SK-N-SH (cell line): ENCODE measurements around the gene ZSCAN21. TPM values are rescaled to one million over a fixed set of nuclear protein-coding genes. Genes with fewer than 3 reads are reported as not detected.

Experiments used
- CTCF ChIA-PET: fragments of 300-600, 350-600 bp; formaldehyde crosslinking; extraction: SDS; loops from one replicate; lab custom pipeline; 2021; lab: Yijun Ruan, JAX
- POLR2A ChIA-PET: fragments of 350-600 bp; sonication (Branson Sonifier 250); formaldehyde crosslinking; extraction: SDS; loops from one replicate; lab custom pipeline; 2020; ENCODE audit warnings: antibody characterized with exemption, inconsistent platforms; lab: Yijun Ruan, JAX
- DNase-seq: peaks from one replicate; pipeline ENCODE4 v3.0.0; 2012
- H2AFZ ChIP-seq: fragments of 200-600 bp; sonication (generic); 2 replicates; pipeline ENCODE4 v1.8.1; 2016; ENCODE audit warnings: antibody characterized with exemption, mild to moderate bottlenecking, low read depth
- H3F3A ChIP-seq: fragments of 200-600 bp; sonication (generic); replicated peaks from 2 replicates; pipeline ENCODE3; 2016; ENCODE audit warnings: antibody characterized with exemption, mild to moderate bottlenecking; ENCODE audit not compliant: insufficient read depth
- H3K27ac ChIP-seq, 2 experiments: fragments of 200-500 bp in 1 of 2; fragments of 200-600 bp in 1 of 2; sonication (Bioruptor generic) in 1 of 2; sonication (generic), shearing (Covaris generic) in 1 of 2; 2 replicates each; pipeline versions ENCODE4 v1.5.1 to v1.6.1; 2014 to 2016; ENCODE audit warnings: low read depth in 2 of 2, inconsistent platforms in 1 of 2, low read length in 1 of 2, mild to moderate bottlenecking in 1 of 2, mixed read lengths in 1 of 2
- H3K27me3 ChIP-seq: fragments of 200-600 bp; sonication (generic), shearing (Covaris generic); 2 replicates; pipeline ENCODE4 v1.6.1; 2016; ENCODE audit warnings: mixed run types; ENCODE audit not compliant: insufficient read depth
- H3K36me3 ChIP-seq, 2 experiments: fragments of 200-500 bp in 1 of 2; fragments of 200-600 bp in 1 of 2; sonication (Bioruptor generic) in 1 of 2; sonication (generic) in 1 of 2; replicated peaks in 1 of 2; 2 replicates each; pipeline versions ENCODE3 to v1.5.1; 2014 to 2016; ENCODE audit warnings: low read length in 1 of 2, mild to moderate bottlenecking in 1 of 2; ENCODE audit not compliant: insufficient read depth in 2 of 2, control insufficient read depth in 1 of 2
- H3K4me1 ChIP-seq, 2 experiments: fragments of 200-500 bp in 1 of 2; fragments of 200-600 bp in 1 of 2; sonication (Bioruptor generic) in 1 of 2; sonication (generic), shearing (Covaris generic) in 1 of 2; 2 replicates each; pipeline versions ENCODE4 v1.5.1 to v1.6.1; 2014 to 2016; ENCODE audit warnings: low read depth in 1 of 2, low read length in 1 of 2, mixed run types in 1 of 2; ENCODE audit not compliant: insufficient read depth in 2 of 2, control insufficient read depth in 1 of 2
- H3K4me2 ChIP-seq: fragments of 200-600 bp; sonication (generic), shearing (Covaris generic); 2 replicates; pipeline ENCODE4 v1.6.1; 2017; ENCODE audit warnings: mixed run types
- H3K4me3 ChIP-seq, 2 experiments: fragments of 200-500 bp in 1 of 2; fragments of 200-600 bp in 1 of 2; sonication (Bioruptor generic) in 1 of 2; sonication (generic), shearing (Covaris generic) in 1 of 2; 2 replicates each; pipeline versions ENCODE4 v1.5.1 to v1.8.1; 2014 to 2016; ENCODE audit warnings: low read depth in 2 of 2, inconsistent platforms in 1 of 2, low read length in 1 of 2, mild to moderate bottlenecking in 1 of 2, mixed read lengths in 1 of 2, moderate library complexity in 1 of 2
- H3K79me2 ChIP-seq: fragments of 200-600 bp; sonication (generic); 2 replicates; pipeline ENCODE4 v1.8.1; 2017; ENCODE audit warnings: mild to moderate bottlenecking; ENCODE audit not compliant: insufficient read depth
- H3K9ac ChIP-seq: fragments of 200-600 bp; sonication (generic); 2 replicates; pipeline ENCODE4 v1.6.1; 2017; ENCODE audit warnings: mixed run types
- H3K9me2 ChIP-seq: fragments of 200-600 bp; sonication (generic); 2 replicates; pipeline ENCODE4 v1.6.1; 2017; ENCODE audit warnings: mixed run types
- H3K9me3 ChIP-seq: fragments of 200-600 bp; sonication (generic); 2 replicates; pipeline ENCODE4 v1.6.1; 2017; ENCODE audit warnings: mixed run types, mild to moderate bottlenecking, moderate library complexity
- H4K20me1 ChIP-seq: fragments of 200-600 bp; sonication (generic); 2 replicates; pipeline ENCODE4 v1.6.1; 2017; ENCODE audit warnings: mild to moderate bottlenecking, mixed run types; ENCODE audit not compliant: insufficient read depth
- ELF1 ChIP-seq: IDR thresholded peaks from 2 replicates; pipeline ENCODE4 v1.4.0; 2012
- EP300 ChIP-seq, 2 experiments: IDR thresholded peaks; 2 replicates each; pipeline versions ENCODE4 v1.4.0 to v1.6.1; 2012; ENCODE audit warnings: borderline replicate concordance in 1 of 2, low read depth in 1 of 2, low read length in 1 of 2
- FOSL2 ChIP-seq: IDR thresholded peaks from 2 replicates; pipeline ENCODE4 v1.4.0; 2012; ENCODE audit warnings: low read depth, mild to moderate bottlenecking, moderate library complexity, borderline replicate concordance
- GABPA ChIP-seq: IDR thresholded peaks from 2 replicates; pipeline ENCODE4 v1.4.0; 2012; ENCODE audit warnings: low read depth, mild to moderate bottlenecking
- GATA2 ChIP-seq: sonication (generic); formaldehyde crosslinking; IDR thresholded peaks from 2 replicates; pipeline ENCODE4 v1.5.0; 2020; ENCODE audit warnings: mild to moderate bottlenecking, missing genetic modification reagents
- IRF3 ChIP-seq: fragments of 150-350 bp; IDR thresholded peaks from 2 replicates; pipeline ENCODE4 v1.6.1; 2016; ENCODE audit warnings: mild to moderate bottlenecking, low read depth, low read length
- JUND ChIP-seq: IDR thresholded peaks from 2 replicates; pipeline ENCODE4 v1.4.0; 2012
- MAX ChIP-seq: IDR thresholded peaks from 2 replicates; pipeline ENCODE4 v1.4.0; 2012; ENCODE audit warnings: low read depth
- NFIC ChIP-seq: IDR thresholded peaks from 2 replicates; pipeline ENCODE4 v1.4.0; 2012; ENCODE audit warnings: borderline replicate concordance
- NRF1 ChIP-seq: IDR thresholded peaks from 2 replicates; pipeline ENCODE4 v1.6.1; 2012; ENCODE audit warnings: low read depth, mild to moderate bottlenecking, low read length
- PBX3 ChIP-seq: IDR thresholded peaks from 2 replicates; pipeline ENCODE4; 2012
- RAD21 ChIP-seq: IDR thresholded peaks from 2 replicates; pipeline ENCODE4 v1.6.1; 2012; ENCODE audit warnings: mild to moderate bottlenecking, low read length
- SIN3A ChIP-seq: IDR thresholded peaks from 2 replicates; pipeline ENCODE4 v1.6.1; 2012; ENCODE audit warnings: low read depth, mild to moderate bottlenecking, low read length, moderate library complexity, borderline replicate concordance
- TCF12 ChIP-seq: IDR thresholded peaks from 2 replicates; pipeline ENCODE4 v1.4.0; 2012
- whole genome bisulfite sequencing: methylation state at CpG from one replicate; pipeline ENCODE4 v1.1.6; 2017; ENCODE audit warnings: low lambda C conversion rate; 5-methylcytosine and 5-hydroxymethylcytosine counted together
- polyA plus RNA-seq, 3 experiments: library from polyadenylated mRNA; depleted of rRNA; stranded (reverse); fragments of >200 nt; gene quantifications; 2 replicates each; pipeline ENCODE4 v1.2.3, GENCODE V29; 2012
- TF ChIP-seq, protein P1 (sequence below): IDR thresholded peaks from 2 replicates; pipeline ENCODE4 v1.4.0; 2012; ENCODE audit warnings: low read depth, borderline replicate concordance
- TF ChIP-seq, protein P2 (sequence below): IDR thresholded peaks from 2 replicates; pipeline ENCODE4 v1.6.1; 2012; ENCODE audit warnings: mild to moderate bottlenecking, low read depth, low read length, moderate library complexity

ZSCAN21 gene
- polyA plus RNA-seq, 1 of the 3 experiments (the other 2 are of a cell fraction), result 17.5 TPM

DNA sequence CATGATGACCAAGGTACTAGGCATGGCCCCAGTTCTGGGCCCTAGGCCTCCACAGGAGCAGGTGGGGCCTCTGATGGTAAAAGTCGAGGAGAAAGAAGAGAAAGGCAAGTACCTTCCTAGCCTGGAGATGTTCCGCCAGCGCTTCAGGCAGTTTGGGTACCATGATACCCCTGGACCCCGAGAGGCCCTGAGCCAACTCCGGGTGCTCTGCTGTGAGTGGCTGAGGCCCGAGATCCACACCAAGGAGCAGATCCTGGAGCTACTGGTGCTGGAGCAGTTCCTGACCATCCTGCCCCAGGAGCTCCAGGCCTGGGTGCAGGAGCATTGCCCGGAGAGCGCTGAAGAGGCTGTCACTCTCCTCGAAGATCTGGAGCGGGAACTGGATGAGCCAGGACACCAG, 7.4 kb downstream of the ZSCAN21 start:
- Histone ChIP-seq H2AFZ (no peak overlapping the region), H3K27me3 (no peaks in the 10 kb centered on the region), H3K9me3 (no peaks in the 10 kb centered on the region), H3K9me2 (no peaks in the 10 kb centered on the region), H3K4me3 (no peak overlapping the region), H3K36me3 (peaks cover 40 to 60% of the 10 kb centered on the region in 2 experiments), H3K79me2 (peaks cover 46% of the 10 kb centered on the region), H3F3A (peaks cover 10% of the 10 kb centered on the region), H3K4me1 (no peaks in the 10 kb centered on the region), H4K20me1 (no peaks in the 10 kb centered on the region; the same call in 1 of the 2 replicates), H3K4me2 (no peak overlapping the region), H3K9ac (no peak overlapping the region), H3K27ac (no peak overlapping the region)
- ChIA-PET POLR2A (interaction anchor here (0.6 to 0.8 kb wide), 2 partner anchors 30 to 63 kb away, joined by 3 read pairs; no protein-coding TSS in a partner anchor), CTCF (interaction anchor here (1.3 to 1.8 kb wide), 3 partner anchors 8 to 63 kb away, joined by 4 to 6 read pairs (median 4); no protein-coding TSS in a partner anchor)
- TF ChIP-seq ELF1, result no peak
- no peak for TF ChIP-seq NFIC
- TF ChIP-seq JUND, result no peak
- no peak for TF ChIP-seq FOSL2
- TF ChIP-seq, protein P1, sequence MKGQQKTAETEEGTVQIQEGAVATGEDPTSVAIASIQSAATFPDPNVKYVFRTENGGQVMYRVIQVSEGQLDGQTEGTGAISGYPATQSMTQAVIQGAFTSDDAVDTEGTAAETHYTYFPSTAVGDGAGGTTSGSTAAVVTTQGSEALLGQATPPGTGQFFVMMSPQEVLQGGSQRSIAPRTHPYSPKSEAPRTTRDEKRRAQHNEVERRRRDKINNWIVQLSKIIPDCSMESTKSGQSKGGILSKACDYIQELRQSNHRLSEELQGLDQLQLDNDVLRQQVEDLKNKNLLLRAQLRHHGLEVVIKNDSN, result no peak
- no peak for TF ChIP-seq NRF1
- no peak for TF ChIP-seq MAX
- TF ChIP-seq IRF3, result no peak
- no peak for TF ChIP-seq PBX3
- TF ChIP-seq SIN3A, result no peak
- TF ChIP-seq EP300 (IDR thresholded peaks at IDR 0.05; ENCODE audit: borderline replicate concordance in 1 of 2, low read depth in 1 of 2, low read length in 1 of 2), result no peak
- TF ChIP-seq RAD21, result no peak
- no peak for TF ChIP-seq GATA2 (CRISPR knock-in tag)
- TF ChIP-seq GABPA, result no peak
- TF ChIP-seq, protein P2, sequence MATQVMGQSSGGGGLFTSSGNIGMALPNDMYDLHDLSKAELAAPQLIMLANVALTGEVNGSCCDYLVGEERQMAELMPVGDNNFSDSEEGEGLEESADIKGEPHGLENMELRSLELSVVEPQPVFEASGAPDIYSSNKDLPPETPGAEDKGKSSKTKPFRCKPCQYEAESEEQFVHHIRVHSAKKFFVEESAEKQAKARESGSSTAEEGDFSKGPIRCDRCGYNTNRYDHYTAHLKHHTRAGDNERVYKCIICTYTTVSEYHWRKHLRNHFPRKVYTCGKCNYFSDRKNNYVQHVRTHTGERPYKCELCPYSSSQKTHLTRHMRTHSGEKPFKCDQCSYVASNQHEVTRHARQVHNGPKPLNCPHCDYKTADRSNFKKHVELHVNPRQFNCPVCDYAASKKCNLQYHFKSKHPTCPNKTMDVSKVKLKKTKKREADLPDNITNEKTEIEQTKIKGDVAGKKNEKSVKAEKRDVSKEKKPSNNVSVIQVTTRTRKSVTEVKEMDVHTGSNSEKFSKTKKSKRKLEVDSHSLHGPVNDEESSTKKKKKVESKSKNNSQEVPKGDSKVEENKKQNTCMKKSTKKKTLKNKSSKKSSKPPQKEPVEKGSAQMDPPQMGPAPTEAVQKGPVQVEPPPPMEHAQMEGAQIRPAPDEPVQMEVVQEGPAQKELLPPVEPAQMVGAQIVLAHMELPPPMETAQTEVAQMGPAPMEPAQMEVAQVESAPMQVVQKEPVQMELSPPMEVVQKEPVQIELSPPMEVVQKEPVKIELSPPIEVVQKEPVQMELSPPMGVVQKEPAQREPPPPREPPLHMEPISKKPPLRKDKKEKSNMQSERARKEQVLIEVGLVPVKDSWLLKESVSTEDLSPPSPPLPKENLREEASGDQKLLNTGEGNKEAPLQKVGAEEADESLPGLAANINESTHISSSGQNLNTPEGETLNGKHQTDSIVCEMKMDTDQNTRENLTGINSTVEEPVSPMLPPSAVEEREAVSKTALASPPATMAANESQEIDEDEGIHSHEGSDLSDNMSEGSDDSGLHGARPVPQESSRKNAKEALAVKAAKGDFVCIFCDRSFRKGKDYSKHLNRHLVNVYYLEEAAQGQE, result no peak
- TF ChIP-seq TCF12, result no peak
- WGBS, result 97% methylated on average over 9 of the region's 10 CpGs
- no peak for DNase-seq
